Measurements from ENCODE around the gene PREPL. TPM values are rescaled to one million over a fixed set of nuclear protein-coding genes. Genes with fewer than 3 reads are reported as not detected.
"Not testable (repeated sequence)": the region's sequence is repeated elsewhere in the genome, so short reads cannot be mapped to it uniquely, and the experiment has no call there.

Gene PREPL
- total RNA-seq, 1 donor from 2014 or later, result 52.8 TPM

GRCh38 chr2:44314362-44314761 lies 46.9 kb downstream of the PREPL start:
- H3K36me3 Mint-ChIP-seq (ENCODE audit: unreplicated experiment), result peaks cover 66% of the 10 kb centered on the region
- no peak for TF ChIP-seq CTCF (IDR thresholded peaks at IDR 0.05)
- H3K27me3 Mint-ChIP-seq (ENCODE audit: unreplicated experiment), result no peaks in the 10 kb centered on the region
- H3K27ac Mint-ChIP-seq (ENCODE audit: unreplicated experiment), result no peak overlapping the region
- H3K4me1 Mint-ChIP-seq (ENCODE audit: unreplicated experiment), result no peaks in the 10 kb centered on the region
- H3K4me3 Mint-ChIP-seq (ENCODE audit: unreplicated experiment), result no peak overlapping the region
- H3K9me3 Mint-ChIP-seq (ENCODE audit: unreplicated experiment), result peaks cover 27% of the 10 kb centered on the region
- no peak for DNase-seq (ENCODE audit: extremely low spot score, unreplicated experiment)

GRCh38 chr2:44310287-44310686 lies 51.0 kb downstream of the PREPL start:
- no peaks in the 10 kb centered on the region for H3K27me3 Mint-ChIP-seq (ENCODE audit: unreplicated experiment)
- no peak overlapping the region for H3K4me3 Mint-ChIP-seq (ENCODE audit: unreplicated experiment)
- no peak overlapping the region for H3K27ac Mint-ChIP-seq (ENCODE audit: unreplicated experiment)
- no peaks in the 10 kb centered on the region for H3K4me1 Mint-ChIP-seq (ENCODE audit: unreplicated experiment)
- peaks cover 44% of the 10 kb centered on the region for H3K36me3 Mint-ChIP-seq (ENCODE audit: unreplicated experiment)
- TF ChIP-seq CTCF (IDR thresholded peaks at IDR 0.05), result no peak
- peaks cover 40% of the 10 kb centered on the region for H3K9me3 Mint-ChIP-seq (ENCODE audit: unreplicated experiment)
- no peak for DNase-seq (ENCODE audit: extremely low spot score, unreplicated experiment)

GRCh38 chr2:44305882-44306281 lies 55.4 kb downstream of the PREPL start:
- peaks cover 23% of the 10 kb centered on the region for H3K9me3 Mint-ChIP-seq (ENCODE audit: unreplicated experiment)
- TF ChIP-seq CTCF (IDR thresholded peaks at IDR 0.05), result no peak
- H3K27ac Mint-ChIP-seq (ENCODE audit: unreplicated experiment), result no peak overlapping the region
- peaks cover 9% of the 10 kb centered on the region for H3K36me3 Mint-ChIP-seq (ENCODE audit: unreplicated experiment)
- no peaks in the 10 kb centered on the region for H3K27me3 Mint-ChIP-seq (ENCODE audit: unreplicated experiment)
- no peak for DNase-seq (ENCODE audit: extremely low spot score, unreplicated experiment)
- H3K4me3 Mint-ChIP-seq (ENCODE audit: unreplicated experiment), result no peak overlapping the region
- H3K4me1 Mint-ChIP-seq (ENCODE audit: unreplicated experiment), result no peaks in the 10 kb centered on the region

GRCh38 chr2:44304258-44304657 lies 57.0 kb downstream of the PREPL start:
- TF ChIP-seq CTCF (IDR thresholded peaks at IDR 0.05), result no peak
- DNase-seq (ENCODE audit: extremely low spot score, unreplicated experiment), result no peak
- no peaks in the 10 kb centered on the region for H3K27me3 Mint-ChIP-seq (ENCODE audit: unreplicated experiment)
- no peak overlapping the region for H3K27ac Mint-ChIP-seq (ENCODE audit: unreplicated experiment)
- no peaks in the 10 kb centered on the region for H3K4me1 Mint-ChIP-seq (ENCODE audit: unreplicated experiment)
- no peaks in the 10 kb centered on the region for H3K36me3 Mint-ChIP-seq (ENCODE audit: unreplicated experiment)
- H3K4me3 Mint-ChIP-seq (ENCODE audit: unreplicated experiment), result no peak overlapping the region
- H3K9me3 Mint-ChIP-seq (ENCODE audit: unreplicated experiment), result peaks cover 12% of the 10 kb centered on the region

GRCh38 chr2:44303766-44304165 lies 57.5 kb downstream of the PREPL start:
- not testable (repeated sequence) for H3K36me3 Mint-ChIP-seq (ENCODE audit: unreplicated experiment); H3K27me3 Mint-ChIP-seq (ENCODE audit: unreplicated experiment); DNase-seq (ENCODE audit: extremely low spot score, unreplicated experiment); H3K9me3 Mint-ChIP-seq (ENCODE audit: unreplicated experiment); H3K4me1 Mint-ChIP-seq (ENCODE audit: unreplicated experiment); H3K4me3 Mint-ChIP-seq (ENCODE audit: unreplicated experiment); H3K27ac Mint-ChIP-seq (ENCODE audit: unreplicated experiment)

- Mint-ChIP-seq H3K27me3 (ENCODE audit: unreplicated experiment) (no peaks in the 10 kb centered on the region), H3K4me1 (ENCODE audit: unreplicated experiment) (peaks cover 11% of the 10 kb centered on the region), H3K9me3 (ENCODE audit: unreplicated experiment) (no peaks in the 10 kb centered on the region), H3K27ac (ENCODE audit: unreplicated experiment) (no peak overlapping the region), H3K4me3 (ENCODE audit: unreplicated experiment) (no peak overlapping the region), H3K36me3 (ENCODE audit: unreplicated experiment) (no peaks in the 10 kb centered on the region)
- DNase-seq (ENCODE audit: extremely low spot score, unreplicated experiment), result no peak
- TF ChIP-seq CTCF (IDR thresholded peaks at IDR 0.05), result no peak
Measured at GRCh38 chr2:44301111-44301510, 60.2 kb downstream of the PREPL start.
